Renal pelvis (tissue), 4 donors: ENCODE results near the gene CFAP97D2. TPM values are rescaled to one million over a fixed set of nuclear protein-coding genes. Genes with fewer than 3 reads are reported as not detected.
"Not testable (repeated sequence)": the region's sequence is repeated elsewhere in the genome, so short reads cannot be mapped to it uniquely, and the experiment has no call there.

Experiments
- DNase-seq: peaks from one replicate; pipeline ENCODE4 v3.0.0-alpha.2; 2013
- polyA plus RNA-seq, 3 donors: library from polyadenylated mRNA; unstranded; fragments of 120-200 nt; gene quantifications; one replicate each; pipeline ENCODE4 v1.2.1, GENCODE V29; 2013; ENCODE audit not compliant: insufficient read length in 3 of 3

Gene CFAP97D2
- polyA plus RNA-seq, 3 donors: not detected

DNA sequence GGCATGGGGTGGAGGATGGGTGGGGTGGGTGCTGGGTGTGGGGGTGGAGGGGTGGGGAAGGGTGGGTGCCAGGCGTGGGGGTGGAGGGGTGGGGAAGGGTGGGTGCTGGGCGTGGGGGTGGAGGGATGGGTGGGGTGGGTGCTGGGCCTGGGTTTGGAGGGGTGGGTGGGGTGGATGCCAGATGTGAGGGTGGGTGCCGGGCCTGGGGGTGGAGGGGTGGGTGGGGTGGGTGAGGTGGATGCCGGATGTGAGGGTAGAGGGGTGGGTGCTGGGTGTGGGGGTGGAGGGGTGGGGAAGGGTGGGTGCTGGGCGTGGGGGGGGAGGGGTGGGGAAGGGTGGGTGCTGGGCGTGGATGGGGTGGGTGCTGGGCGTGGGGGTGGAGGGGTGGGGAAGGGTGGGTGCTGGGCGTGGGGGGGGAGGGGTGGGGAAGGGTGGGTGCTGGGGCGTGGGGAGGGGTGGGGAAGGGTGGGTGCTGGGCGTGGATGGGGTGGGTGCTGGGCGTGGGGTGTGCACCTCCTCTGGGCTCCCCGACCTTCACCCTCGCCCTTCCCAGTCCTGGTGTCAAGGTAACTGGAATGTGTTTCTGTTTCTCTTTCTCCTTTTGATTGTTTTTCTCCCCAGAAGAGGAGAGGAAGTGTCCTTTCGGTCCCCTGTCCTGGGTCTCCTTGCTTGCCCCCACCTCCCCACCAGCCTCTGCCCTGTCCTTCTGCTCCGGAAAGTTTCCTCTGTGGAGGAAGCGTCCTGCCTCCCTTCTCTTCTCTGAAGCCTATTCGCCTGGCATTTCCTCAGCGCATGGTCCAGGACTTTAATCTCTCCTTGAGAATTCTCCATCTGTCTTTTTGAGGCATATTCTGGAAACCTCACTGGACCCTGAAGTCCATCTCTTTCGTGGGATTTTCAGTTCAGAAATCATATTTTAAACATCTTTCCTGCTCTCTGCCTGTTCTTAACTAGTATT is 22.9 kb upstream of the CFAP97D2 start:
- DNase-seq: no peak

DNA sequence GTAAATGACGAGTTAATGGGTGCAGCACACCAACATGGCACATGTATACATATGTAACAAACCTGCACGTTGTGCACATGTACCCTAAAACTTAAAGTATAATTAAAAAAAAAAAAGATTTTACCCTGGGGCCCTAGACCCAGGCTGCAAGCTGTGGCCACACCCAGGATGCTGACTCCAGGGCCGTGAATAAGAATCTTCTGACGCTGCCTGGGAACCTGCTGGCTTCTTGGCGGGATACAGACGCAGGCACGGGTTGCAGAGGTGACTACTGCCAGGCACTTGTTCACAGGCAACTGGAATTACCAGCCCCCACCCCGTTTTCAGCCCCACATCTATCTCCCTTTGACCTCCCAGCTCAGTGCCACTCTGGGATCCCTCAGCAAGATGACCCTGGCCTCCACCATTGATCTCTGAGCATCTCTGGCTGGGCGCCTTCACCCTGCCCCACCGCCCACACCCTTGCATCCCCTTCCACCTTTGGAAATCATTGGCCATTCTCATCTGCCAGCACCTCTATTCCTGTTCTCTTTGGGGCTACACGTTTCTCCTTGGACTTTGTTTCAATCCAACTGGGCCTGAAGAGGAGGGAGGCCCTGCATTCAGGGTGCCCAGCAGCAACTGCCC is 21.1 kb upstream of the CFAP97D2 start:
- no peak for DNase-seq

GRCh38 chr13:114158869-114159666 is 20.0 kb upstream of the CFAP97D2 start:
- not testable (repeated sequence) for DNase-seq

GRCh38 chr13:114161028-114161556 is 18.0 kb upstream of the CFAP97D2 start:
- DNase-seq: no peak

- DNase-seq: no peak
Measured at GRCh38 chr13:114161644-114162532, 17.2 kb upstream of the CFAP97D2 start.

GRCh38 chr13:114162533-114162922 is 16.5 kb upstream of the CFAP97D2 start:
- no peak for DNase-seq

DNA sequence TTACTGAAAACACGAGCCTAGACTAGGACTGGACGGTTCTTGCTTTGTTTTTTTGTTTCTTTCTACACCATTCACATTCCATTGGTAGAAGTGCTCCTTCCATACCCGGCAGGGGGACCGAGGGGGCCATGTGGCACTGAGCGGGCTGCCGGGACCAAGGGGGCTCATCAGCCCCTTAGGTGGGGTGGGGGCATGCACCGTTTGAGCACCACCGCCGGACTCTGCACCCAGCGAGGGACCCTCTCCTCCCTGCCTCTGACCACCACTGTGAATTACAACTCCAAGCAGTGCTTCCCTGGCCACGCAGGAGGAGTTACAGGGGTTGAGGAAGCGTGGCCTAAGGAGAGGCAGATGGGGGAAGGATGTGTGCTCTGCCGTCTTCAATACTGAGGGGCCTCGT is 15.0 kb upstream of the CFAP97D2 start:
- DNase-seq: no peak

GRCh38 chr13:114164681-114165429 is 14.2 kb upstream of the CFAP97D2 start:
- no peak for DNase-seq

DNA sequence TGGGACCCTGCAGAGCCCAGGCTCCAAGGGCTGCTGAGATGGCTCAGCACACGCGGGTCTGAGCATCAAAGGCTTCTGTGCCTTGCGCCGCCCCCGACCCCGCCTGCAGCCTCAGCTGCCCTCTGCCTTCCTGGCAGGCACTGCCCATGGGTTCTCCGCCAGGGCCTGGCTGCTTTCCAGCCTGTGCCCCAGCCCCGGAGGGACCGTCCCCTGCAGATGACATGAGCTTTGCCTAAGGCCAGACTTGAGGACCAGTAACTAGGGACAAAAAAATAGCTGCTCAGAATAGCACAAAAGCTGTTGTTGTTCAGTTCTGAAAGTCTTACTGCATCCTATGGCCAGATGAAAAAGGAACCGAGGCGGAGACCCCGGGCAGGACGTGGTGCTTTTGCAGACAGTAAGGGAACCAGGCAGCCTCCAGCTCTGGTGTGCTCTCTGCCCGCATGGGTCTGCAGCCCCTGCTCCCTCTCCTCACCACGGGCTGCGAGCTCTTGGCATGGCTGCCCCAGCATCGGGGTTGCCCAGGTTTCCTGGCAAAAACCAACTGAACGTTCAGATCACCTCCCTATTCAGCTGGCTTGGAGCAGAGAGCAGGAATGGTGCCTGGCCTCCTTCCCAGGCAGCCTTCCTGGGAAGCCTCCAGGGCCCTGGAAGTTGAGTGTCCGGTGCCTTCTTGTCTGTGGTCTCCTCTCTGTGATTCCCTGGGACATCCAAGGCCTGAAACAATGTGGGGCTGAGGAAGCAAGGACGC is 12.5 kb upstream of the CFAP97D2 start:
- DNase-seq: no peak

- DNase-seq: no peak
Measured at GRCh38 chr13:114167426-114167825, 11.6 kb upstream of the CFAP97D2 start.

DNA sequence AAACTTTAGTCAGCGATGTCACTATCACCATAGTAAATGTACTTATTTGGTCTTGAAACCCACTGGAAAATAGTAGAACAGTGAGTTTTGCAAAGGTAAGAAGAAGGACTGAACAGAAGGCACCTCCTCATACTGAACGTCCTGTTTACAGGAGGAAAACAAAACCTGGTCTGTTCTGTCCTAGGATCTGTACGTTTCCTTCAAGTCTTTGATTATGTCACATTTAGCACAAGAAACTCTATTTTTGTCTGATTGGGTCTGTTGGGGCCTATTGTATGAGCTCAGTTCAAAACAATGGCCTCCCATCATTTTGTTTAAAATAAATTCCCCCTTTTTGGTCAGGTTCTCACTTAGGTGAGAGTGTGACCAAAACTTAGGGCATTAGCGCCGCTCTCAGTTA is 11.2 kb upstream of the CFAP97D2 start:
- DNase-seq: no peak

GRCh38 chr13:114173272-114173671 is 5.8 kb upstream of the CFAP97D2 start:
- DNase-seq: no peak

DNA sequence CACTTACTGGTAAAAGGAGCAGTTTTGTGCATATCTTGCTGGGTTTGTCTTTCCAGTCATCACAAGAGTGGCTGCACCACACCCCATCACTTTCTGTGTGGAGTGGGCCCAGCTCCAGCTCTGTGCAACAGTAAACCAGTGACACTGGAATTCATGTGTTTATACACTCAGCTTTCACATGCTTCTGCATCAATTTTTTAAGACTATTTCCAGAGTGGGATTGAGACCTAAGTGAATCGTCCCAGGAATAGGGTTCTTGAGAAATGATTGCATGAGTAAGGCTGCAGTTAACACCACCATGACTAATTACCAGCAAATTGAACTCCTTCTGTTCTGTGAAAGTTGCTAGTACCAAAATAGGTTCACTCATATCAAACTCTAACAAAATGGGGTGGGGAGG is 5.3 kb upstream of the CFAP97D2 start:
- no peak for DNase-seq

DNA sequence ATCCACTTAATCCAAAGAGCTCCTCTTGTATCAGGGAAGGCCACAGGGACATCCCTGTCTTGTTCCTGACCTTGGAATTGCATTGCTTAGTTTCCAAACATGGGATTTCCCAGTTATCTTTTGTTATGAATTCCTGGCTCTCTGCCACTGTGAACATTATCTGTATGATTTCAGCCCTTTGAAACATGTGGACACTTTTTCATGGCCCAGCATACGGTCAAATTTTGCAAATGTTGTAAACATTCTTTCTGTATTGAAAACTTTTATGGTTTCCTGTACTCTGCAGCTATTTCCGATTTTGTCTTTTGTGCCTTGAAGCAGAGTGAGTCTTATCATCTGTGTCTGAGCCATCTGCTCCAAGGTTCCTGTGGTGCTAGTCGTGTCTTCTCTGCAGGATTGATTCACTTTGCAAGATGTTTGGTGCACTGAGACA is 4.5 kb upstream of the CFAP97D2 start:
- peak; percentile 9 for DNase-seq

DNA sequence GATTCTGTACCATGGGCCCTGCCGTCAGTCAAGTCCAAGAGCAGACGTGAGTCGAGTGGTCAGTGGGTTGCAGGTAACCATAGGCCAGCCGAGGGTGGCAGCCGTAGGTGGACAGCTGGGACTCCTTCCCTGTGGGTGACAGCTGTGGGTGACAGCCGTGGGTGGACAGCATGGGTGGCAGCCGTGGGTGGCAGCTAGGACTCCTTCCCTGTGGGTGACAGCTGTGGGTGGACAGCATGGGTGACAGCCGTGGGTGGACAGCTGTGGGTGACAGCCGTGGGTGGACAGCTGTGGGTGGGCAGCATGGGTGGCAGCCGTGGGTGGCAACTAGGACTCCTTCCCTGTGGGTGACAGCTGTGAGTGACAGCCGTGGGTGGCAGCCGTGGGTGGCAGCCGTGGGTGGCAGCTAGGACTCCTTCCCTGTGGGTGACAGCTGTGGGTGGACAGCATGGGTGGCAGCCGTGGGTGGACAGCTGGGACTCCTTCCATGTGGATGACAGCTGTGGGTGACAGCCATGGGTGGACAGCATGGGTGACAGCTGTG is 2.6 kb upstream of the CFAP97D2 start:
- DNase-seq: not testable (repeated sequence)

DNA sequence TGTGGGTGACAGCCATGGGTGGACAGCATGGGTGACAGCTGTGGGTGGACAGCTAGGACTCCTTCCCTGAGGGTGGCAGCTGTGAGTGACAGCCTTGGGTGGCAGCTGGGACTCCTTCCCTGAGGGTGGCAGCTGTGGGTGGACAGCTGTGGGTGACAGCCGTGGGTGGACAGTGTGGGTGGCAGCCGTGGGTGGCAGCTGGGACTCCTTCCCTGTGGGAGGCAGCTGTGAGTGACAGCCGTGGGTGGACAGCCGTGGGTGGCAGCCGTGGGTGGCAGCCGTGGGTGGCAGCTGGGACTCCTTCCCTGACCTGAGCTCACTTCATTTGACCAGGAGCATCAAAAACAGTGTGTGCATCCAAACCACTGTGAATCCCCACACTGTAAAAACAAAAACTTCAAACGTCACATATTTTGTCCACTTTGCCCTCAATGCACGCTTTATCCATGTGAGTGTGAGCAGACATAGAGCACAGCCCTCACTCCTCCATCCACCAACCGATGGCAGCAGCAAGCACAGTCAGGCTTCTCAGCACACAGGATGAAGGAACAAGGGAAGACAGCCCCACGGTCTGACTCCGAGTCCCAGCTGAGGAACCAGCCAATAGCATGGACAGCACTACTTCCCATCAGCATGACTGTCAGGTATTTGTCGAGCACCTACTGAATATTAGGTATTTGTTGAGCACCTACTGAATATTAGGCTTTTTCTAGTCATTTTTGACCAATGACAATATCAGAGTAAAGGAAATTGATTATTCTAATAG is 1.6 kb upstream of the CFAP97D2 start:
- no peak for DNase-seq

DNA sequence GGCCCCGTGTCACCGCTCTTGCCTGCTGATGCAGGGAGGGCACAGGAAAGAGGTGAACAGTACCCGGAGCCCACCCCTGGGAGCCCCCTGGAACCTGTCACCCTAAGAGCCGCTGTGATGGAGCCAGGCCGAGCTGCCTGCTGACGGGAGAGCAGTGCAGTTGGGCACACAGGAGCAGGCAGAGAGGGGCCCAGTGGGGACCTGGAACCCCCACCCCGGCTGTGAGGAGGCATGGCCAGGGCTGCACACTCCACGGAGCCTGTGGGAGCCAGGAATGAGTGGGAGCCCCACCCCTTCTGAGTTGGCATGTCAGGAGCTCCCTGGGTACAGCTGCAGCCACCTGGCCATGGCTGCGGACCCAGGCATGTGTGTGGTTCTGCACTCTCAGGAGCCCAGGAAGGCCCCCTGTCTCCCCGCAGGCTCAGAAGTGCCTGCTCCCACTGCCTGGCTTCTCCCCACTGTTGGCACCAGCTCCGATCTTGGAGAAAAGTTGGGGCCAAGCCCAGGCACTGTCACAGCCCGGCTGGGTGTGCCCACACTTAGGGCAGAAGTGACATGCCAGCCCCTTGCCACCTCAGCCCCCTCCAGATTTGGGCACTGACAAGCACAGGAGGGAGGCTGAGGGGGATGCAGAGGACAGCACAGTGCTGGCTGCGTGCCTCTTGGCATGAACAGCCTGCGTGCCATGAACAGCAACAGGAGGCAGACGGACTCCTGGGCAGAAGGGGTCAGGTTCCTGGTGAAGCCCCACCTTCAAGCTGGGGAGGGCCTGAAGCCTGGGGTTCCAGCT is 6.3 kb downstream of the CFAP97D2 start:
- no peak for DNase-seq

- DNase-seq: no peak
Measured at GRCh38 chr13:114194853-114195252, 15.8 kb downstream of the CFAP97D2 start.
